ENCODE results near the gene NUP93.

NUP93 gene

GRCh38 chr16:56877486-56878182 lies 147.7 kb downstream of the NUP93 start:
- CTCF ChIA-PET, result no interaction called here
- POLR2A ChIA-PET (ENCODE audit: low non-redundant PET), result no interaction called here
- DNase-seq (ENCODE audit: low spot score), result no peak
- H3K27ac ChIP-seq, result no peak overlapping the region
- no peak for TF ChIP-seq CTCF (conservative IDR thresholded peaks at IDR 0.05; ENCODE audit: low read depth)

- ChIA-PET CTCF (no interaction called here), POLR2A (ENCODE audit: low non-redundant PET) (no interaction called here)
- DNase-seq (ENCODE audit: low spot score), result no peak
- no peak overlapping the region for H3K27ac ChIP-seq
- TF ChIP-seq CTCF (conservative IDR thresholded peaks at IDR 0.05; ENCODE audit: low read depth), result no peak
Measured at GRCh38 chr16:56878282-56878854, 148.4 kb downstream of the NUP93 start.

GRCh38 chr16:56879276-56879675 lies 149.3 kb downstream of the NUP93 start:
- ChIA-PET POLR2A (ENCODE audit: low non-redundant PET) (interaction anchor here (1.0 kb wide), 1 partner anchor 52 kb away, joined by 3 read pairs; no protein-coding TSS in a partner anchor), CTCF (no interaction called here)
- no peak for DNase-seq (ENCODE audit: low spot score)
- H3K27ac ChIP-seq, result no peak overlapping the region
- no peak for TF ChIP-seq CTCF (conservative IDR thresholded peaks at IDR 0.05; ENCODE audit: low read depth)

GRCh38 chr16:56880176-56880575 lies 150.2 kb downstream of the NUP93 start:
- H3K27ac ChIP-seq, result no peak overlapping the region
- no peak for DNase-seq (ENCODE audit: low spot score)
- POLR2A ChIA-PET (ENCODE audit: low non-redundant PET), result interaction anchor here (1.0 kb wide), 1 partner anchor 51 kb away, joined by 3 read pairs; no protein-coding TSS in a partner anchor
- no peak for TF ChIP-seq CTCF (conservative IDR thresholded peaks at IDR 0.05; ENCODE audit: low read depth)
- CTCF ChIA-PET, result interaction anchor here (0.5 to 1.1 kb wide), 3 partner anchors 13 to 129 kb away, joined by 3 to 5 read pairs (median 5); no protein-coding TSS in a partner anchor

GRCh38 chr16:56880685-56881084 lies 150.8 kb downstream of the NUP93 start:
- CTCF ChIA-PET, result interaction anchor here (0.7 to 1.1 kb wide), 2 partner anchors 14 to 129 kb away, joined by 3 to 5 read pairs; no protein-coding TSS in a partner anchor
- POLR2A ChIA-PET (ENCODE audit: low non-redundant PET), result no interaction called here
- DNase-seq (ENCODE audit: low spot score), result no peak
- TF ChIP-seq CTCF (conservative IDR thresholded peaks at IDR 0.05; ENCODE audit: low read depth), result no peak
- H3K27ac ChIP-seq, result no peak overlapping the region

- H3K27ac ChIP-seq, result no peak overlapping the region
- POLR2A ChIA-PET (ENCODE audit: low non-redundant PET), result no interaction called here
- DNase-seq (ENCODE audit: low spot score), result no peak
- CTCF ChIA-PET, result no interaction called here
- TF ChIP-seq CTCF (conservative IDR thresholded peaks at IDR 0.05; ENCODE audit: low read depth), result no peak
Measured at GRCh38 chr16:56882077-56882800, 152.3 kb downstream of the NUP93 start.

Measured in RWPE1 (cell line).